HG02870 (cell line): ENCODE results near the gene PM20D2.

ENCODE experiments used
- ATAC-seq: cut with Tn5 transposase; IDR thresholded peaks from one replicate; pipeline ENCODE4 v1.9.1; 2021; ENCODE audit warnings: mild to moderate bottlenecking, moderate library complexity; ENCODE audit not compliant: unreplicated experiment

PM20D2 gene

DNA sequence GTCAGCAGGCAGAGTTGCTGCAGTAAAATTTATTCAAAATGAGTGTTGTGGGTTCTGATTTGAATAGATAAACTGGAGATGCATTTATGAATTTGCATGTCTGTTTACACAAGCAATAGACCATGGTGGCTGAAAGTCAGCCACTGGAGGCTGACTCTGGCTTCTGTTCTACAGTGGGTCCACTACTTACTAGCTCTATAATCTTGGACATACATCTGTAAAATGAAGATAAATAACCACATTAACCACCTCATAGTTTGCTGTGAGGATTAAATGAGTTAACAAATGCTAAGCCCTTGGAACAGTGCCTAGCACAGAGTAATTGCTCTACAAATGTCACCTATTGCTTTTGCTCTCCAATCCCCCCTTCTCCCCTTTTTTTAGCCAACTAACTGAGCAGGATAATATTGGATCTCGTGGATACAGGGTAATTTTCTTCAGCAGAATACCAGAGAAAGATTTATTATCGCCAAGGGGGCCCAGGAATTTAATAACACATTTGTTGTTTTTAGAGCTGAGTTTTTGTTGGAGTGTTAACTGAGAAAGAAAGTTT lies 1.4 kb upstream of the PM20D2 start:
- ATAC-seq, result peak; percentile 46

DNA sequence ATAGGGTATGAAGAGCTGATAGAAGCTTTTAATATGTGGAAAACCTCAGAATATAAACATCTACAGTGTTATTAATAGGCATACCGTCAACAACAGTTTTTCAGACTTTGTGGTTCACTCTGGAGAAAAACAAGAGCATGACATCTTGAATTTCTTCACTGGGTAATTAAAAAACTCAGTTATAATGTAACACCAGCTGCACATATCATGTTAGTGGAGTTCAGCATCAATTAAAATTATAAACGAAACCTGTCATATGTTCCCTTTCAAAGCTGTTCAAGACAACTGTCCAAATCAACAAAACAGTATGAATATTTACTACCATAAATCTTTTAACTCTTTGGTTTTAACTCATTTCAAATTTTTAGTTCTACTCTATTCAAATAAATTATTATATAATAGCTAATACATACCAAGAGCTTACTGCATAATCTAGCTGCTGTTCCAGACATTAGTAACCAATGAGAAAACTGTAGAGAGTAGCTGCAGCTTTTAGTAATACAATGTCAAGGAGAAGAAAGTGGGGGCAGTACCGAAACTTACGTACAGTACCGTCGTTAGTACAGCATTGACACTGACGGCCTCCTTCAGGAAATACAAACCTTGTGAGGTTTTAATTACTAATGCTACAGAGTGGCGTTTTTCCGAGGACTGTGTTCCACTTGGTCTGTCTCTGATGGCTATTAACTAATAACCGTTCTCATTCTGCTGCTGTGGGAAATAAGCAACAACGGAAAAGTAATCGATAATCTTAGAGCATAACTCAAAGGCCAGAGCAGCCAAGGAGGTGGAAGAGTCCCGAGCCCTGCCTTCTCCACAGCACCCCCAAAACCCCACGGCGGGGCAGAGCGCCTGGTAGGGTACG lies 532 bp upstream of the PM20D2 start:
- ATAC-seq, result peak; percentile 62

DNA sequence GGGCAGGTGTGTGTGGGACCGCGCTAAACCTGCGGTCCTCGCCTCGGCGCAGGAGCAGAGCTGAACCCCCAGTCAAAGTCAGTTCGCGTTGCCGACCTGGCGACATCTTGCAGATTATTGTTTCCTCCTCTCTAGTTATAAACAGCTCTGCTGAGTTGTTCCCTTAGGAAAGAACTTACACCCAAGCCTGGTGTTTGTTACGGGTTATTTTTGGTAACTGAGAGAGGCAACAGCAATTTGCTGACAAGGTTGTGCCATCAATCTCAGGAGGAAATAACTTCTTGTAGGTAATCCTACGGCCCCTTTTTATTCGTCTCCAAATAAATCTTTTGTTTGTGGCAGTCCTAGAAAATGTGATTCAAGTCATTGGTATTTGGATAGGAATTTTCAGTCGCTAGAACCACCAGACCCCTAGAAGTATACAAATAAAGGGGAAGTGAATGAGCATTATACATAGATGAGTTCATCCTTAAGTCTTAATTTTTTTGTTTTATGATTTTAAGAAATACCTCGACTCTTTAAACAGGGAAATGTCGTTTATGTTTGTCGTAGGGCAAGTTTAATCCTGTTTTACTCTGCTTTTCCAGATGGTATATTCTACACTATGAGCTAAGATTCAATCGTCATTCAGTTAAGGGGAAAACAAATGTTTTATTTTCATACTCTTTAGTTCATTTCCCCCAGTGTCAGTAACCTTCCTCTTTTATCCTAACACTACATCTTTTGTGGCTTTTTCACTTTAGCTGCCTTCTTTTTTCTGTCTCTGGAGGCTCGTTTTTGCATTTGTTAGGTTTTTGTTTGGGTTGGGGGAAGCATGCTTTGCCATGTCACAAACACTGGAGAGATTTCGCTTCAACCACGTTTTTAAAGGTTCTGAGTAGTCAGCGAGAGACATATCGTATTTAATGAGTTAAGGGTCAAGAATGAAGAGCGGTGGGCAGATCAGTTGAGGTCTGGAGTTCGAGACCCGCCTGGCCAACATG lies 1.2 kb downstream of the PM20D2 start:
- ATAC-seq, result peak; percentile 14

DNA sequence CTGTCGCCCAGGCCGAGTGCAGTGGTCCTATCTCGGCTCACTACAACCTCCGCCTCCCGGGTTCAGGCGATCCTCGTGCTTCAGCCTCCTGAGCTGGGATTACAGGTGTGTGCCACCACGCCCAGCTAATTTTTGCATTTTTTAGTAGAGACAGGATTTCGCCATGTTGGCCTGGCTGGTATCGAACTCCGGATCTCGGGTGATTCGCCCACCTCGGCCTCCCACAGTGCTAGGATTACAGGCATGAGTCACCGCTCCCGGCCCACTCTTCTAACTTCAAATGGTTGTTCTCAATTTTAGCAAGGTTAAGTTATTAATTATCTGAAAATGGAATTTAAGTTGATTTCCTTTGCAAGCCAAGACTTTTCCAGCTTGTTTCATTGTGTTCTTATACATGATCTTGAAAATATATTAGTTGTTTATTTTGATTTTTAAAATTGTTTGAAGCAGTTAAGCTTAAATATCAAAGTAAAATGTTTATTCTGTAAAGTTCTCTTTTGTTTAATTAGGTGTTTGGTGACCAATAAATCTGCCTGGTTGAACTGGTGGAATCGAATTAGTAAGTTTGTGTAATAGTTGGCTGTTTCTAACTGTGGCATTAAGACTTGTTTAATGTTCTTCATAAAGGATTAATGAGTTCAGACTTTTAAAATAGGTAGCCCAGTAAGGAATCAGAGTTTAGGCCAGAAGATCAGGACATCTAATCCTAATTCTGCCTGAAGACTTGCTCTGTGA lies 2.3 kb downstream of the PM20D2 start:
- ATAC-seq, result no peak

DNA sequence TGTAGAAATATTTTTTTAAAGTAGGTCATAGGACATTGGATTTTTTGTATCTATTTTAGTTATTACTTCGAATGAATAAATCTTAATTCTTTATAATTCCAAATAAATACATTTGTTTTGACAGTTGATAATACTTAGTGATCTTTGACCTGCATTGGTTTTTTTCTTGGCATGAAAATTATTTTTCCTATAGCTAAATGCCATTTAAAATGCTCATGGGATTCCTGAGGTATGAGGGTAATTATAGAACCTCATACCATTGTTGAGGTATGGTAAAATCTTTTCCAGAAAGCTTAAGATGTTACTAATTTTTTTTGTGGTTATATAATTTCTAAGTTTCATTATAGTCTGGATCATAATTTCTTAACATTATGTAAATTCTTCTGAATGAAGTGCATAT lies 8.3 kb downstream of the PM20D2 start:
- no peak for ATAC-seq

DNA sequence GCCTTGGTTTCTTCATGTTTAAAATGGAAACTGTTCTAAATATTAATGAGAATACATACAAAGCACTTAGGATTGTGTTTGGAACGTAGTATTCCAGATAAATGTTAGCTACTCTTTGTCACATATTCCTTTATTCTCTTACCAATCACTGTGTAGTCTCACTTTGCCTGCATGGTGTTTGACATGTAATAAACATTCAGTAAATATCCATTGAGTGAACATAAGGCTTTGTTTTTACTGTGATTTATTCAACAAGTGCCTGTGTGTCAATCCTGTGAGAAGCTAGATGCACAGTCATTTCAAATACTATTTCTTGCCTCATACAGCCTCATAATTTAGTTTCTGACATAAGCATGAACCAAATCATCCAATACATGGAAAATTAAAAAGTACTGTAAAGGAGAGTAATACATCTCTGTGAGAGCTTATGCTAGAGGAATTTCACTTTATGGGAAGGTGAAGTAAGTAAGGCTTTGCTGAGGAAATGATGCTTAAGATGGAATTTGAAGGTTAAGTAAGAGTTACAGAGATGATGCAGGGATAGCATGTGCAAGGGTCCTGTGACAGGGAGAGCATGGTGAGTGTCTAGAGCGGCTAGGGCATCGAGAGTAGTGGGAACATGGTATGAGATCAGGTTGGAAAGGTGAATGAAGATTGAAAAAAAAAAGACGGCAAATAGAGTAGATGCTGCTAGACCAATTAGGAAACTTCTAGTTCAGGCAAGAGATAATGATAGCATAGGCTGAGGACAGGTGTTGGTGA lies 14.7 kb downstream of the PM20D2 start:
- ATAC-seq, result no peak

DNA sequence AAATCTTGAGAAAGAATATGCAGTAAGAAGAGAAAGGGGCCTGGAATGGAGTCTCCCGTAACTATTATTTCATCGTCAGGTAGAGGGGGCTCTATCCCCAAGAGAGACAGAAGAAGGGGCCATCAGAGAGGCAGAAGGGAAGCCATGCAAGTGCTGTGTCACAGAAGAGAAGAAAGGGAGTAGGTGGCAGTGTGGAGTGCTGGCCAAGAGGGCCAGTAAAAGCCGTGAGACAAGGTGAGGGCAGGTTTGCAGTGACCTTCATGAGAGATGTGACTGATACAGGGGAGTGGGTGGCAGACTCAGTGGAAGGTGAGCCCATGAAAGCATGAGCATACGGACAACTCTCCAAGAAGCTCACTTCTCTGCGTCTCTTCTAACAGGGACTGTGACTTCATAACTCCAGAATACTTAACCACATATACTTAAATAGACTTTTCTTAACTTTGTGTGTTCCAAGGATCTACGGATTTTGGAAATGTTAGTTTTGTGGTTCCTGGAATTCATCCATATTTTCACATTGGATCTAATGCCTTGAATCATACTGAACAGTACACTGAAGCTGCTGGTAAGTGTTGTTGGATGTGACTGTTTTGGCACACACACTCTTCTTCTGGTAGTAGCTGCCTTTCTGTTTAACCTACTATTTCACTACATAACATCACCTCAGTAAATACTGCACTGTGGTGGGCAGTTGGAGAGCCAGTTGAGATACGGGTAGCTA lies 15.6 kb downstream of the PM20D2 start:
- no peak for ATAC-seq

DNA sequence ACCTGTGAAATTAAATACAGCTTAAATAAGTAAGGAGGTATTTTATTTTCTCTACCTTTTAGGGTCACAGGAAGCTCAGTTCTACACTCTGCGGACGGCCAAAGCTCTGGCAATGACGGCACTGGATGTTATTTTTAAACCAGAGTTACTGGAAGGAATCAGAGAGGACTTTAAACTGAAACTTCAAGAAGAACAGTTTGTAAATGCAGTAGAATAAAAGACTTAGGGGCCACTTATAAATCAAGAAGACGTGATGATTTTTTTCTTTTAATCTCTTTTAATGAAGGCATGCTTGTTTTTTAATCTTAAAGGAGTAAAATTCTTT lies 16.2 kb downstream of the PM20D2 start:
- ATAC-seq, result no peak

DNA sequence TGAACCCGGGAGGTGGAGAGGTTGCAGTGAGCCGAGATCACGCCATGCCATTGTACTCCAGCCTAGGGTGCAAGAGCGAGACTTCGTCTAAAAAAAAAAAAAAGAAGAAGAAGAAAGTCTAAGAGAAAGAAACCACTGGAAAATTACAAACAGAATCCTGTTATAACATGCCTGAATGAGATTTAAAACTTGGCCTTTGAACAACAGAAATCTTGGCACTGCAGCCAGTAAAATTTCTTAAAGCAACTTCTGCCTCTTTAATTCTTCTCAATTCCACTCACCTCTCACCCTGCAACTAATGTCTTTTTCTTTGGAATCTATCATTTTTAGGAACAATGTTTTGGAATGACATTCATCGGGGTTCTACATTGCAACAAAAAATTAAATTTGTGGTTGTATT lies 26.3 kb downstream of the PM20D2 start:
- no peak for ATAC-seq

DNA sequence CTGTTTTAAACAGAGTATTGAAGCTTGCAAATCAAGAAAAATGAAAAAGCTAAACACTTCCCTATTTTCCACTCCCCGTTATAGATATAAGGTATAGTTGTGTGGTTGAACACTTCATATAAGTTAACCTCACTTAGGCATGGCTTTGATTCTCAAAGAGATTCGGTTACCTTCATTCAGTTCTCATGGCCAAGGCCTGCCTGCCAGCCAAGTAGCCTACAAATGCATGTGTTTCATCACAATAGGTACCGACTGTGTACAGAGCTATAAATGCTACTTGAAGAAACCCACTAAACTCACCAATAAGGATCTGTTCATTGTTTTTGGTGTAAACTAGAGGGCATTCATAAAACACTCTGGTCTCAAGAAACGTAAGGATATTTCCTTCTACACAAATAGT lies 27.8 kb downstream of the PM20D2 start:
- no peak for ATAC-seq

DNA sequence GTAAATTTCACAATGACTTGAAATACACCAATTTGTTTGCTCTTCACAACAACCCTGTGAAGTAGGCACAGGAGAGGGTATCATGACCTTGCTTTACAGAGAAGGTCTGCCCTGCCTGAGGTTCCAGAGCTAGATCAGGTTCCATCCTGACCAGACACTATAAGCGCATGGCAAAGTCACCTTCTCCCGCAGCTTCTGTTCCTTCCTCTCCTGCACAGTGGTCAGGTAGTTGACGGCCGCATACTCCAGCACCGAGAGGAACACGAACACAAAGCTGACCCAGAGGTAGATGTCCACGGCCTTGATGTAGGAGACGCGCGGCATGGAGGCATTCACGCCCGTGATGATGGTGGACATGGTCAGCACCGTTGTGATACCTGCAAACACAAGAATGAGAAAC lies 34.3 kb downstream of the PM20D2 start:
- ATAC-seq, result no peak

DNA sequence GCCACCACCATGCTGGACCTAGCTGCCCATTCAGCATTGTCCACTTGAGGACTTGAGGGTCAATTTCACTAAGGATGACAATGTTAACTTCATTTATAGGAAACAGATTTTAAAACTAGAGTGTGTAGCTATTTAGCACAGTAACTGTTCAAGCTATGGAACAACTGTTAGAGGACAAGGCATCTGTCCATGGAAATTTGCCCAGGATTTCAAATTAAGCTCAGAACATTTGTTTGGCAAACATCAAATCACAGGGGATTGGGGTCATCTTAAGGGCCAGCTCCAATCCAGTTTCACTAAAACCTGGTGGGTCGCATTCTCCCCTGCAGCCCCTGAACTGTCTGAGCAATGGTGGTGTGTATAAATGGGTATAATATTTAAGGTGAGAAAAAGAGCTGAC lies 35.1 kb downstream of the PM20D2 start:
- no peak for ATAC-seq

DNA sequence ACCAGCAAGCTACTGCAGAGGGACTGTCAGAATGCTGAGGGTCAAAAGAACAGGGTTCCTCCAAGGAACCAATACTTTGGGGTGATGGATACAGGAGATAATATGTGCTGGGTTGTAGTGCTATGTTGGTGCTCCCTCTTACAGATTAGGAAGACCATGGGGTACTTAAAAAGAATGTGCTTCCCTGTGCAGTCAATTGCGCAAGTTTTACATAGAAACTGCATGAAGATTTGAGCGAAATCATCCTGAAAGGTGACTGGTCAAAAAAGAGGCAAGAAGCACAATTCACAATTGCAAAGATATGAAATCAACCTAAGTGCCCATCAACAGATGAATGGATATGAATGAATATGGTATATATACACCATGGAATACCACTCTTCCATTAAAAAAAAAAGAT lies 37.4 kb downstream of the PM20D2 start:
- no peak for ATAC-seq

DNA sequence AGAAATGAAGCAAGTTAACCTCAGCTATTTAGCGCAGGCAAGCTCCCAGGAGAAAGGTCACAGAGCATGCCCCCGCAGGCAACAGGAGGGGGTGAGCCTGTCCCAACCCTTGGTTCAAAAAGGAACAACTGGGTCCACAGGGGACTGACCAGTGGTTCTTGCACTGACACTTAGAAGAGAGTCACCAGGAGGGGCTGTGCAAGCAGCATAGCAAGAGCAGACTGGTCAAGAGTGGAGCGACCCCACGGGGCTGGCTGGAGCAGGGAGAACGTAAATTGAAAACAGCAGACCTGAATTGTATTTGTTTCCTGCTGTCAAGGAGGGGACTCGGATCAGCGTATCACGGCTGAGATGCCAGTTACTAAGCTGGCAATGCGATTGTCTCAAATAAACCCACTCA lies 38.5 kb downstream of the PM20D2 start:
- ATAC-seq, result no peak

DNA sequence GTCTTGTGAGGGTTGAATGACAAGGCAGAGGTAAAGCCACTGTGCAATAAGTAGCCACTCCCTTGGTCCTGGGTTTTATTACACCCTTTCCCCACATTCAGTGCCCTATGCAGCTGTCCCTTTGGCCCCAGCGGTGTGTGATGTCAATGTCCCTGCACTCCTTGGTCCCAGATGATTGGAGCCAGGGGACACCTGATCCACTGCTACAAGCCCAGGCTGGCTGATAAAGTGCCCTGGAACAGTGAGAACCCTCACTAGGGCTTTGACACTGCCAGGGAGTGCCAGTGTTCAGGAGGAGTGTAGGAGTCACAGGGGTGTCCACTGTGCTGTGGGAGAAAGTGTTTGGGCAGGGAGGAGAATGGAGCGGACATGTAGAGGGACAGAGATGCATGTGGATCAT lies 40.9 kb downstream of the PM20D2 start:
- no peak for ATAC-seq

DNA sequence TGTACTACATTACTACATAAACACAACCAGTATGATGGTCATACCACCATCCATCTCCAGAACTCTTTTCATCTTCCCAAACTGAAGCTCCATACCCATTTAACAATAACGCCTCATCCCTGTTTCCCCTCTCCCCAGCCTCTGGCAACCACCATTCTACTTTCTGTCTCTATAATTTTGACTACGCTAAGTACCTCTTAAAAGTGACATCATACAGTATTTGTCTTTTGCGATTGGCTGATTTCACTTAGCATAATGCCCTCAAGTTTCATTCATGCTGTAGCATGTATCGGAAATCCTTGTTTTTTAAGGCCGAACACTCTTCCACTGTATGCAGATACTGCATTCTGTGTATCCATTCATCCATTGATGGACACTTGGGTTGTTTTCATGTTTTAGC lies 41.6 kb downstream of the PM20D2 start:
- no peak for ATAC-seq

DNA sequence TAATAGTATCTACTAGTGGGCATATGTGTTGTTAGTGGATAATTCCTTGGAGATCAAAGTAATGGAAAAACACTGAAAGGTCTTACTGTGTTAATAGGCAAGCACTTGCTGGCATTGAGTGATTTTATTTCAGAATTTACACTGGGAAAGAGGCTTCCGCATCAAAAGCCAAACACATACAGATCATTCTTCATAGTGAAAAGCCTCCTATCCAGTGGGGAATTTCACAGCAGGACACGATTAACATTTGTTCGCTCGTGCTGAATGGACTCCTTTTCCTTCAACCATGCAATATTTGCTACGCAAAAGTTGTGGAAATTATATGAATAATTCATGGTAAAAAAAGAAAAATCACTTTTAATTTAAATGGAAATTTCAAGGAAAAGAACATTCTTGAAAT lies 44.9 kb downstream of the PM20D2 start:
- no peak for ATAC-seq

DNA sequence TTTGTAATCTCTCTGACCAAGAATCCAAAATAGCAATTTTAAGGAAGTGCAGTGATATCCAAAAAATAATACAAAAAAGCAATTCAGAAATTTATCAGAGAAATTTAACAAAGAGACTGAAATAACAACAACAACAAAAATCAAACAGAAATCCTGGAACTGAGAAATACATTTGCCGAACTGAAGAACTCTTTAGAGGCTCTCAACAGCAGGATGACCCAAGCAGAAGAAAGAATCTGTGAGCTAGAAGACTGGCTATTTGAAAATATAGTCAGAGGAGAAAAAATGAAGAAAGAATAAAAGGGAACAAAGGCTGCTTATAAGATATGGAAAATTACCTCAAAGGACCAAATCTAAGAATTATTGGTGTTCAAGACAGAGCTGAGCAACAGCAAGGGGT lies 48.7 kb downstream of the PM20D2 start:
- ATAC-seq, result no peak

DNA sequence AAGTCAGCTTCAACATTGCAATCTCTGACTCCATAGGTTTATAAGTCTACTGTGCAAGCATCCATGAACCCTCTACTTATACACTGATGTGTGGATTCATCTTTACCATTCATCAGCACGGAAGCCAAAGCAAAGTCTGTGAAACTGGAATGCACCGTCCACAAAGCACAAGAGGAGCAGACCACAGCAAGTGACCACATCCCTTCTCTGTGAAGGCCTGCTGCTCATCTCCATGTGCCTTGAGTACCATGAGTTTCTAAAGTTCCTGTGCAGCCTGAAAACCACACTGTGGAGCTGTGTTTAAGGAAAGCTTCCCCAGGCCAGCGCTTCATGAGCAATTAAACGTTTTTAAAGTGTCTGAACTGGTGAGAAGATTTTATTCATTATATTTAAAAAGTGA lies 51.3 kb downstream of the PM20D2 start:
- no peak for ATAC-seq

DNA sequence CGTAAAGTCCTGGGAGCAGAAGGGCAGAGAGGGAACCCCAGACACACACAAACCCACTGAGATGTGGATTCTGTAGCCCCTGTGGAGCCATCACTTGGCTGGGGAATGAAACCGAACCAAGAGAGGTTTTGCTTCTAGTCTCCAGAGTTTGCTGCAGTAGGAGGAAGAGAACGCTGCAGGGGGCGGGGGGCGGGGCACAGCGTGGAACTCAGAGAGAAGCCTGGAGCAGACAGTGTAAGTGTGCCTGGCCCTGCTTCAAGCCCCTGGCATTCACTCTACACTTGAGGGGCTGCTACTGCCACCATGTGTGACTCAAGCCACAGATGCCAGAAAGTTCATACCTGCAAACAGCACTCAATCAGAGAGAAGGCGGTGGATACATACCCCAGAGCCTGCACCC lies 52.4 kb downstream of the PM20D2 start:
- no peak for ATAC-seq
